Measurements from ENCODE around the gene NCF2. TPM values are rescaled to one million over a fixed set of nuclear protein-coding genes. Genes with fewer than 3 reads are reported as not detected.

NCF2 gene
- total and polyA plus RNA-seq, 4 donors, result 38.7 to 193 (median 74.3) TPM

DNA sequence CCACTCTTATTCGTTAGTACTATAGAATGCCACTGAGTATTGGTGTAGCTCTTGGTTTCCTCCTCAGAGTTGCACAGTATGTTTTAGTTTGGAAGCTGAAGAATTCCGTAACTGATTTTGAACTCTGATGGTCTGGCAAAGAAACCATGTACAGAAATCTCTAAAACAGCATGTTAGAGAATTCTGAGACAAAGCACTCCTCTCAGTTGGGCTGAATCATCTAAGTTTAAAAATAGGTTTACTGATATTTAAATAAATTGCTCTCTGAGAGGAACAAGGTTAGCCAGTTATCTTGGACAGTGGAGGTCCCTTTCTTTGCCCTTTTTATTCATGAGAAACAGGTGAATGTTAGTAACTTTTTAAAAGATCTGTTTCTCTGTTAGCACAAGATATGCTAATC, 43.8 kb downstream of the NCF2 start:
- 88 to 95% methylated on average over 2 of the region's 2 CpGs for WGBS, 2 donors
- TF ChIP-seq, protein P1, sequence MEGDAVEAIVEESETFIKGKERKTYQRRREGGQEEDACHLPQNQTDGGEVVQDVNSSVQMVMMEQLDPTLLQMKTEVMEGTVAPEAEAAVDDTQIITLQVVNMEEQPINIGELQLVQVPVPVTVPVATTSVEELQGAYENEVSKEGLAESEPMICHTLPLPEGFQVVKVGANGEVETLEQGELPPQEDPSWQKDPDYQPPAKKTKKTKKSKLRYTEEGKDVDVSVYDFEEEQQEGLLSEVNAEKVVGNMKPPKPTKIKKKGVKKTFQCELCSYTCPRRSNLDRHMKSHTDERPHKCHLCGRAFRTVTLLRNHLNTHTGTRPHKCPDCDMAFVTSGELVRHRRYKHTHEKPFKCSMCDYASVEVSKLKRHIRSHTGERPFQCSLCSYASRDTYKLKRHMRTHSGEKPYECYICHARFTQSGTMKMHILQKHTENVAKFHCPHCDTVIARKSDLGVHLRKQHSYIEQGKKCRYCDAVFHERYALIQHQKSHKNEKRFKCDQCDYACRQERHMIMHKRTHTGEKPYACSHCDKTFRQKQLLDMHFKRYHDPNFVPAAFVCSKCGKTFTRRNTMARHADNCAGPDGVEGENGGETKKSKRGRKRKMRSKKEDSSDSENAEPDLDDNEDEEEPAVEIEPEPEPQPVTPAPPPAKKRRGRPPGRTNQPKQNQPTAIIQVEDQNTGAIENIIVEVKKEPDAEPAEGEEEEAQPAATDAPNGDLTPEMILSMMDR (IDR thresholded peaks at IDR 0.05; ENCODE audit: control extremely low read depth, extremely low read depth), result no peak
- DNase-seq (no peak), ATAC-seq (ENCODE audit: insufficient read depth, low FRiP score) (no peak)
- no peaks in the 10 kb centered on the region for H3K27me3 ChIP-seq (ENCODE audit: control insufficient read depth in 3 of 3, insufficient read depth in 3 of 3, low read length in 2 of 3)
- peaks cover 19 to 54% (median 39%) of the 10 kb centered on the region in 4 donors for H3K36me3 ChIP-seq (ENCODE audit: control insufficient read depth in 4 of 4, insufficient read depth in 4 of 4, low read length in 4 of 4)
- H3K4me1 ChIP-seq (ENCODE audit: control insufficient read depth in 5 of 5, insufficient read depth in 5 of 5, low read length in 5 of 5), result peaks cover 0 to 2% (median 0%) of the 10 kb centered on the region in 5 donors
- no peak overlapping the region for H3K4me3 ChIP-seq
- no peak overlapping the region for H3K9ac ChIP-seq (ENCODE audit: insufficient read depth in 1 of 2, low read length in 2 of 2)
- no peaks in the 10 kb centered on the region for H3K9me3 ChIP-seq (ENCODE audit: control insufficient read depth in 4 of 4, insufficient read depth in 3 of 4, low read length in 3 of 4)
- no peak overlapping the region for H3K27ac ChIP-seq (ENCODE audit: low read depth in 1 of 2, low read length in 1 of 2)

DNA sequence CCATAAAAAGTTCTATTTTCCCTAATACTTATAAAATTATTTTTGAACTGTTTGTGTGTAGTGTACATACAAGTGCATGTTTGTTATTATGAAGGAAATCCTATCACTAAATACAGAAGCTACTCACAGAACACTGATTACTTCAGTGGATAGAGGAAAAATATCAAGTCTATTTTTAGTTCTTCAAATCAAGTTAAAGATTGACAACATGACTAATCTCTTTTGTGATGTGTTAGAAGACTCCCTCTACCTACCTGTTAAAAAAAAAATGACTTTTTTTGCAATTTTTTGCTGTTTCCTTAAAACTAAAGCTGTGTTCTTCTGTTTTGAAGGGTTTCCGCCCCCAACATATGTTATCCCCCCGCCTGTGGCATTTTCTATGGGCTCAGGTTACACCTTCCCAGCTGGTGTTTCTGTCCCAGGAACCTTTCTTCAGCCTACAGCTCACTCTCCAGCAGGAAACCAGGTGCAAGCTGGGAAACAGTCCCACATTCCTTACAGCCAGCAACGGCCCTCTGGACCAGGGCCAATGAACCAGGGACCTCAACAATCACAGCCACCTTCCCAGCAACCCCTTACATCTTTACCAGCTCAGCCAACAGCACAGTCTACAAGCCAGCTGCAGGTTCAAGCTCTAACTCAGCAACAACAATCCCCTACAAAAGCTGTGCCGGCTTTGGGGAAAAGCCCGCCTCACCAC, 45.5 kb downstream of the NCF2 start:
- TF ChIP-seq, protein P1 (IDR thresholded peaks at IDR 0.05; ENCODE audit: control extremely low read depth, extremely low read depth), result no peak
- no peaks in the 10 kb centered on the region for H3K27me3 ChIP-seq (ENCODE audit: control insufficient read depth in 3 of 3, insufficient read depth in 3 of 3, low read length in 2 of 3)
- H3K9me3 ChIP-seq (ENCODE audit: control insufficient read depth in 4 of 4, insufficient read depth in 3 of 4, low read length in 3 of 4), result no peaks in the 10 kb centered on the region
- no peak for ATAC-seq (ENCODE audit: insufficient read depth, low FRiP score)
- H3K4me1 ChIP-seq (ENCODE audit: control insufficient read depth in 5 of 5, insufficient read depth in 5 of 5, low read length in 5 of 5), result peaks cover 0 to 2% (median 0%) of the 10 kb centered on the region in 5 donors
- H3K9ac ChIP-seq (ENCODE audit: insufficient read depth in 1 of 2, low read length in 2 of 2), result no peak overlapping the region
- 77 to 78% methylated on average over 5 of the region's 5 CpGs for WGBS, 2 donors
- H3K27ac ChIP-seq (ENCODE audit: low read depth in 1 of 2, low read length in 1 of 2), result peak overlapping the region in 1 of 2 donors; percentile 33
- peaks cover 19 to 52% (median 44%) of the 10 kb centered on the region in 4 donors for H3K36me3 ChIP-seq (ENCODE audit: control insufficient read depth in 4 of 4, insufficient read depth in 4 of 4, low read length in 4 of 4)
- H3K4me3 ChIP-seq, result no peak overlapping the region
- DNase-seq, result peak in 1 of 3 donors; percentile 46

DNA sequence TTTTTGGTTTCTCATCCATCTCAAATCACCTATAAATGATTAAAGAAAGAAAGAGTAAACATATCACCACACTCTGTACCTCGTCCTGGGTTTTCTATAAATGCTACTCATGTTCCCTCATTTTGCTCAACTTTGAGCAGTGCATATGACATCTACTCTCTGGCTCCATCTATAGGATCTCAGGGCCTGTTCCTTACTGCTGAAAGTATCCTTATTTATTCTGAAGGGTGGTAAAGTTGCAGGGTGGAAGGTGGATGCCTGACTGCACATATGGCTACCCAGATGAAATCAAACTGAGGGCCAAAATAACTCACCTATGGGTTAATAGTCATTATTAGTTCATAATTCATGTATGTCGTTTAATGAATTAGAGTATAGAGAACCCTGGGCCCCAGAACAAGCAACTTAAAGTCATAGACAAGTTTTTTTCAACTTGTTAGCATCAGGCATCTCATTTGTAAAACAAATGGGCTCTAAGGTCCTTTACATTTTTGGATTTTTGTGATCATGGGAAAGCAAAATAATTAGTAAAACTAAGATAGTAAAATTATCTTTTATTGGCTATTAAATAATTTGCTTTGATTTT, 46.5 kb downstream of the NCF2 start:
- ATAC-seq (ENCODE audit: insufficient read depth, low FRiP score), result peak; percentile 53
- no peaks in the 10 kb centered on the region for H3K9me3 ChIP-seq (ENCODE audit: control insufficient read depth in 4 of 4, insufficient read depth in 3 of 4, low read length in 3 of 4)
- DNase-seq, result peak in 2 of 3 donors; percentile 77 to 81
- H3K27ac ChIP-seq (ENCODE audit: low read depth in 1 of 2, low read length in 1 of 2), result no peak overlapping the region
- peaks cover 0 to 2% (median 0%) of the 10 kb centered on the region in 5 donors for H3K4me1 ChIP-seq (ENCODE audit: control insufficient read depth in 5 of 5, insufficient read depth in 5 of 5, low read length in 5 of 5)
- WGBS, 2 donors, result 39 to 44% methylated on average over 2 of the region's 2 CpGs
- TF ChIP-seq, protein P1 (IDR thresholded peaks at IDR 0.05; ENCODE audit: control extremely low read depth, extremely low read depth), result peak; percentile 52
- no peak overlapping the region for H3K4me3 ChIP-seq
- no peaks in the 10 kb centered on the region for H3K27me3 ChIP-seq (ENCODE audit: control insufficient read depth in 3 of 3, insufficient read depth in 3 of 3, low read length in 2 of 3)
- peaks cover 19 to 47% (median 46%) of the 10 kb centered on the region in 4 donors for H3K36me3 ChIP-seq (ENCODE audit: control insufficient read depth in 4 of 4, insufficient read depth in 4 of 4, low read length in 4 of 4)
- H3K9ac ChIP-seq (ENCODE audit: insufficient read depth in 1 of 2, low read length in 2 of 2), result no peak overlapping the region
